ENCODE results near the gene TMCO2.

DNA sequence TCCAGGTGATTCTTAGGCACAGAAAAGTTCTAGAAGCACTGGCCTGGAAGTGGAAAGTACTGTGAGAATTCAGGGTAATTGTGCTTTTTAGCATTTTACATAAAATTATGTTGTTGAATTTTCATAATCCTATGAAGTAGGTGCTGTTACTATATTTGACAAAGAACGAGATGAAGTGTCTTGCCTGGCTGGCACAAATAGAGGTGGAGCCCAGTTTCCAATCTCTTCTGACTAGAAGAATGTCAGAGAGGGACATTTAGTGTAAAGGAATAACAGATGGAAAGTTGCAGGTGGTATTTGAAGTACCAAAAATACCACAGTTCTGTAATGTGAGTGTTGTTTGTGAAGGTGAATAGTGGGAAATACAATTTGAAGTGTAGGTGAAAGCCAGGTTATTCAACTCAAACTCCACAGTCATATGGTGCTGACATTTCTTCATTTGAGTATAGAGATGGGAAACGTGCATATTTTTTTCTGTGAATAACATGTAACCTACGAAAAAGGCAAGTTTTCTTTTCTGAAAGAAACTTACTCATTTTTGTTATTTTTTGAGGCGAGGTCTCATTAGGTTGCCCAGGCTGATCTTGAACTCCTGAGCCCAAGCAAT, 3.5 kb upstream of the TMCO2 start:
- TF ChIP-seq, protein P1, sequence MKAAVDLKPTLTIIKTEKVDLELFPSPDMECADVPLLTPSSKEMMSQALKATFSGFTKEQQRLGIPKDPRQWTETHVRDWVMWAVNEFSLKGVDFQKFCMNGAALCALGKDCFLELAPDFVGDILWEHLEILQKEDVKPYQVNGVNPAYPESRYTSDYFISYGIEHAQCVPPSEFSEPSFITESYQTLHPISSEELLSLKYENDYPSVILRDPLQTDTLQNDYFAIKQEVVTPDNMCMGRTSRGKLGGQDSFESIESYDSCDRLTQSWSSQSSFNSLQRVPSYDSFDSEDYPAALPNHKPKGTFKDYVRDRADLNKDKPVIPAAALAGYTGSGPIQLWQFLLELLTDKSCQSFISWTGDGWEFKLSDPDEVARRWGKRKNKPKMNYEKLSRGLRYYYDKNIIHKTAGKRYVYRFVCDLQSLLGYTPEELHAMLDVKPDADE (IDR thresholded peaks at IDR 0.05), result no peak
- TF ChIP-seq EZH2 (IDR thresholded peaks at IDR 0.05; ENCODE audit: low read depth, unreplicated experiment) (no peak), POLR2AphosphoS5 (IDR thresholded peaks at IDR 0.05; ENCODE audit: low read depth) (no peak), STAT1 (IDR thresholded peaks at IDR 0.05; ENCODE audit: unreplicated experiment) (no peak), EZH2phosphoT487 (IDR thresholded peaks at IDR 0.05; ENCODE audit: unreplicated experiment) (no peak), JUNB (IDR thresholded peaks at IDR 0.05; ENCODE audit: unreplicated experiment) (no peak), NANOG (IDR thresholded peaks at IDR 0.05; ENCODE audit: borderline replicate concordance) (no peak), CREB1 (CRISPR knock-in tag; IDR thresholded peaks at IDR 0.05; ENCODE audit: low read depth) (no peak), ZNF114 (CRISPR knock-in tag; IDR thresholded peaks at IDR 0.05) (no peak), ZNF331 (CRISPR knock-in tag; IDR thresholded peaks at IDR 0.05; ENCODE audit: low read depth) (no peak)
- TF ChIP-seq, protein P2, sequence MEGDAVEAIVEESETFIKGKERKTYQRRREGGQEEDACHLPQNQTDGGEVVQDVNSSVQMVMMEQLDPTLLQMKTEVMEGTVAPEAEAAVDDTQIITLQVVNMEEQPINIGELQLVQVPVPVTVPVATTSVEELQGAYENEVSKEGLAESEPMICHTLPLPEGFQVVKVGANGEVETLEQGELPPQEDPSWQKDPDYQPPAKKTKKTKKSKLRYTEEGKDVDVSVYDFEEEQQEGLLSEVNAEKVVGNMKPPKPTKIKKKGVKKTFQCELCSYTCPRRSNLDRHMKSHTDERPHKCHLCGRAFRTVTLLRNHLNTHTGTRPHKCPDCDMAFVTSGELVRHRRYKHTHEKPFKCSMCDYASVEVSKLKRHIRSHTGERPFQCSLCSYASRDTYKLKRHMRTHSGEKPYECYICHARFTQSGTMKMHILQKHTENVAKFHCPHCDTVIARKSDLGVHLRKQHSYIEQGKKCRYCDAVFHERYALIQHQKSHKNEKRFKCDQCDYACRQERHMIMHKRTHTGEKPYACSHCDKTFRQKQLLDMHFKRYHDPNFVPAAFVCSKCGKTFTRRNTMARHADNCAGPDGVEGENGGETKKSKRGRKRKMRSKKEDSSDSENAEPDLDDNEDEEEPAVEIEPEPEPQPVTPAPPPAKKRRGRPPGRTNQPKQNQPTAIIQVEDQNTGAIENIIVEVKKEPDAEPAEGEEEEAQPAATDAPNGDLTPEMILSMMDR (conservative IDR thresholded peaks at IDR 0.05; ENCODE audit: low read depth in 2 of 2), result no peak
- TF ChIP-seq, protein P3, sequence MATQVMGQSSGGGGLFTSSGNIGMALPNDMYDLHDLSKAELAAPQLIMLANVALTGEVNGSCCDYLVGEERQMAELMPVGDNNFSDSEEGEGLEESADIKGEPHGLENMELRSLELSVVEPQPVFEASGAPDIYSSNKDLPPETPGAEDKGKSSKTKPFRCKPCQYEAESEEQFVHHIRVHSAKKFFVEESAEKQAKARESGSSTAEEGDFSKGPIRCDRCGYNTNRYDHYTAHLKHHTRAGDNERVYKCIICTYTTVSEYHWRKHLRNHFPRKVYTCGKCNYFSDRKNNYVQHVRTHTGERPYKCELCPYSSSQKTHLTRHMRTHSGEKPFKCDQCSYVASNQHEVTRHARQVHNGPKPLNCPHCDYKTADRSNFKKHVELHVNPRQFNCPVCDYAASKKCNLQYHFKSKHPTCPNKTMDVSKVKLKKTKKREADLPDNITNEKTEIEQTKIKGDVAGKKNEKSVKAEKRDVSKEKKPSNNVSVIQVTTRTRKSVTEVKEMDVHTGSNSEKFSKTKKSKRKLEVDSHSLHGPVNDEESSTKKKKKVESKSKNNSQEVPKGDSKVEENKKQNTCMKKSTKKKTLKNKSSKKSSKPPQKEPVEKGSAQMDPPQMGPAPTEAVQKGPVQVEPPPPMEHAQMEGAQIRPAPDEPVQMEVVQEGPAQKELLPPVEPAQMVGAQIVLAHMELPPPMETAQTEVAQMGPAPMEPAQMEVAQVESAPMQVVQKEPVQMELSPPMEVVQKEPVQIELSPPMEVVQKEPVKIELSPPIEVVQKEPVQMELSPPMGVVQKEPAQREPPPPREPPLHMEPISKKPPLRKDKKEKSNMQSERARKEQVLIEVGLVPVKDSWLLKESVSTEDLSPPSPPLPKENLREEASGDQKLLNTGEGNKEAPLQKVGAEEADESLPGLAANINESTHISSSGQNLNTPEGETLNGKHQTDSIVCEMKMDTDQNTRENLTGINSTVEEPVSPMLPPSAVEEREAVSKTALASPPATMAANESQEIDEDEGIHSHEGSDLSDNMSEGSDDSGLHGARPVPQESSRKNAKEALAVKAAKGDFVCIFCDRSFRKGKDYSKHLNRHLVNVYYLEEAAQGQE (IDR thresholded peaks at IDR 0.05; ENCODE audit: unreplicated experiment), result no peak
- TF ChIP-seq, protein P4, sequence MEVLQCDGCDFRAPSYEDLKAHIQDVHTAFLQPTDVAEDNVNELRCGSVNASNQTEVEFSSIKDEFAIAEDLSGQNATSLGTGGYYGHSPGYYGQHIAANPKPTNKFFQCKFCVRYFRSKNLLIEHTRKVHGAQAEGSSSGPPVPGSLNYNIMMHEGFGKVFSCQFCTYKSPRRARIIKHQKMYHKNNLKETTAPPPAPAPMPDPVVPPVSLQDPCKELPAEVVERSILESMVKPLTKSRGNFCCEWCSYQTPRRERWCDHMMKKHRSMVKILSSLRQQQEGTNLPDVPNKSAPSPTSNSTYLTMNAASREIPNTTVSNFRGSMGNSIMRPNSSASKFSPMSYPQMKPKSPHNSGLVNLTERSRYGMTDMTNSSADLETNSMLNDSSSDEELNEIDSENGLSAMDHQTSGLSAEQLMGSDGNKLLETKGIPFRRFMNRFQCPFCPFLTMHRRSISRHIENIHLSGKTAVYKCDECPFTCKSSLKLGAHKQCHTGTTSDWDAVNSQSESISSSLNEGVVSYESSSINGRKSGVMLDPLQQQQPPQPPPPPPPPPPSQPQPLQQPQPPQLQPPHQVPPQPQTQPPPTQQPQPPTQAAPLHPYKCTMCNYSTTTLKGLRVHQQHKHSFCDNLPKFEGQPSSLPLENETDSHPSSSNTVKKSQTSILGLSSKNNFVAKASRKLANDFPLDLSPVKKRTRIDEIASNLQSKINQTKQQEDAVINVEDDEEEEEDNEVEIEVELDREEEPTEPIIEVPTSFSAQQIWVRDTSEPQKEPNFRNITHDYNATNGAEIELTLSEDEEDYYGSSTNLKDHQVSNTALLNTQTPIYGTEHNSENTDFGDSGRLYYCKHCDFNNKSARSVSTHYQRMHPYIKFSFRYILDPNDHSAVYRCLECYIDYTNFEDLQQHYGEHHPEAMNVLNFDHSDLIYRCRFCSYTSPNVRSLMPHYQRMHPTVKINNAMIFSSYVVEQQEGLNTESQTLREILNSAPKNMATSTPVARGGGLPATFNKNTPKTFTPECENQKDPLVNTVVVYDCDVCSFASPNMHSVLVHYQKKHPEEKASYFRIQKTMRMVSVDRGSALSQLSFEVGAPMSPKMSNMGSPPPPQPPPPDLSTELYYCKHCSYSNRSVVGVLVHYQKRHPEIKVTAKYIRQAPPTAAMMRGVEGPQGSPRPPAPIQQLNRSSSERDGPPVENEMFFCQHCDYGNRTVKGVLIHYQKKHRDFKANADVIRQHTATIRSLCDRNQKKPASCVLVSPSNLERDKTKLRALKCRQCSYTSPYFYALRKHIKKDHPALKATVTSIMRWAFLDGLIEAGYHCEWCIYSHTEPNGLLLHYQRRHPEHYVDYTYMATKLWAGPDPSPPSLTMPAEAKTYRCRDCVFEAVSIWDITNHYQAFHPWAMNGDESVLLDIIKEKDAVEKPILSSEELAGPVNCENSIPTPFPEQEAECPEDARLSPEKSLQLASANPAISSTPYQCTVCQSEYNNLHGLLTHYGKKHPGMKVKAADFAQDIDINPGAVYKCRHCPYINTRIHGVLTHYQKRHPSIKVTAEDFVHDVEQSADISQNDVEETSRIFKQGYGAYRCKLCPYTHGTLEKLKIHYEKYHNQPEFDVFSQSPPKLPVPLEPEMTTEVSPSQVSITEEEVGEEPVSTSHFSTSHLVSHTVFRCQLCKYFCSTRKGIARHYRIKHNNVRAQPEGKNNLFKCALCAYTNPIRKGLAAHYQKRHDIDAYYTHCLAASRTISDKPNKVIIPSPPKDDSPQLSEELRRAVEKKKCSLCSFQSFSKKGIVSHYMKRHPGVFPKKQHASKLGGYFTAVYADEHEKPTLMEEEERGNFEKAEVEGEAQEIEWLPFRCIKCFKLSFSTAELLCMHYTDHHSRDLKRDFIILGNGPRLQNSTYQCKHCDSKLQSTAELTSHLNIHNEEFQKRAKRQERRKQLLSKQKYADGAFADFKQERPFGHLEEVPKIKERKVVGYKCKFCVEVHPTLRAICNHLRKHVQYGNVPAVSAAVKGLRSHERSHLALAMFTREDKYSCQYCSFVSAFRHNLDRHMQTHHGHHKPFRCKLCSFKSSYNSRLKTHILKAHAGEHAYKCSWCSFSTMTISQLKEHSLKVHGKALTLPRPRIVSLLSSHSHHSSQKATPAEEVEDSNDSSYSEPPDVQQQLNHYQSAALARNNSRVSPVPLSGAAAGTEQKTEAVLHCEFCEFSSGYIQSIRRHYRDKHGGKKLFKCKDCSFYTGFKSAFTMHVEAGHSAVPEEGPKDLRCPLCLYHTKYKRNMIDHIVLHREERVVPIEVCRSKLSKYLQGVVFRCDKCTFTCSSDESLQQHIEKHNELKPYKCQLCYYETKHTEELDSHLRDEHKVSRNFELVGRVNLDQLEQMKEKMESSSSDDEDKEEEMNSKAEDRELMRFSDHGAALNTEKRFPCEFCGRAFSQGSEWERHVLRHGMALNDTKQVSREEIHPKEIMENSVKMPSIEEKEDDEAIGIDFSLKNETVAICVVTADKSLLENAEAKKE (CRISPR knock-in tag; IDR thresholded peaks at IDR 0.05), result no peak

Measured in GM23338 (cell line).